Activated CD4-positive, alpha-beta T cell treated with anti-CD3 and anti-CD28 coated beads for 4 hours (primary cell): ENCODE results near the gene AJM1.

Experiments used
- DNase-seq, 2 donors: peaks; one replicate each; pipeline ENCODE4 v3.0.0-alpha.2; 2020

The AJM1 gene

GRCh38 chr9:136808075-136808805 lies 34.0 kb upstream of the AJM1 start:
- DNase-seq = peak; percentile 49 to 63

GRCh38 chr9:136808806-136809158 lies 33.5 kb upstream of the AJM1 start:
- DNase-seq = no peak

GRCh38 chr9:136814725-136815421 lies 27.4 kb upstream of the AJM1 start:
- DNase-seq = no peak

GRCh38 chr9:136815422-136815782 lies 26.9 kb upstream of the AJM1 start:
- DNase-seq = no peak

DNA sequence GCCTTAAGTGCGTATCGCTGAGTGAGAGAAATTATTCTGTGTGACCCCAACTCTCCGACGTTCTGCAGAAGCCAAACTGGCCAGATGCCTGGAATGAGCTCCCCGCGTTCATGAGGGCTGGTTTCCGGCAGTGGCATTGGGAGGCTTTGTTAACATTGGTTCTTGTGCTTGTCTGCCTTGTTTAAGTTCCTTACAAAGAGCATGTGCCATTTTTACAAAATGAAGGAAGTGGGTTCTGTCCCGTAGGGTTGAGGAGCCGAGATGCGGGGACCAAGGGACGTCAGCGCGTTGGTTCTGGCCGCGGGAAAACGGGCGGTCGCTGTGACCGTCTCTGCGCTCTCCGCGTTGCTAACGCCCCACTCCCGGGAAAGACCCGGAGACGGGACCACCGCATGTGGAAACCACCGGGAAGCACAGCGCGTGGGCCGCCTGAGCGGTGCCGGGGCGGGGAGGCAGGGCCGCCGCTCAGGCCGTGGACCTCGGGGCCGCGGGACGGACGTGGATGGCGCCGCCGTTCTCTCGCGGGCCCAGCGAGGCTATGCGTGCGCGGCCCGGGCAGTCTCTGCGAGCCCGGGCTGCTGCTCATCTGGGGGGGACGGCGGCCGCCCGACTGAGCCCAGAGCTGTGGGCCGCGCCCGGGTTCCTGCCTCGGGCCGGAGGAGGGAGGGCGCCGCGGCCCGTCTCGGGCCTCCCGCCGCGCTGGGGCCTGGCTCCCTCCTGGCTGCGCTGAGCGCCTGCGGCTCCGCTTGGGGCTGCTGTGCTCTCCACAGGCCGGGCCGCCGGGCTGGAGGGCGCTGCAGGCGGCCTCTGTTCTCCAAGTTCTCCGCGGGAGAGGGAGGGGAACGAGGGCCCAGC lies 21.1 kb upstream of the AJM1 start:
- no peak for DNase-seq

GRCh38 chr9:136821826-136822544 lies 20.3 kb upstream of the AJM1 start:
- DNase-seq = no peak

GRCh38 chr9:136823136-136824046 lies 18.9 kb upstream of the AJM1 start:
- DNase-seq = no peak

- DNase-seq = no peak
Measured at GRCh38 chr9:136824496-136825225, 17.6 kb upstream of the AJM1 start.

GRCh38 chr9:136825295-136826187 lies 16.7 kb upstream of the AJM1 start:
- no peak for DNase-seq

DNA sequence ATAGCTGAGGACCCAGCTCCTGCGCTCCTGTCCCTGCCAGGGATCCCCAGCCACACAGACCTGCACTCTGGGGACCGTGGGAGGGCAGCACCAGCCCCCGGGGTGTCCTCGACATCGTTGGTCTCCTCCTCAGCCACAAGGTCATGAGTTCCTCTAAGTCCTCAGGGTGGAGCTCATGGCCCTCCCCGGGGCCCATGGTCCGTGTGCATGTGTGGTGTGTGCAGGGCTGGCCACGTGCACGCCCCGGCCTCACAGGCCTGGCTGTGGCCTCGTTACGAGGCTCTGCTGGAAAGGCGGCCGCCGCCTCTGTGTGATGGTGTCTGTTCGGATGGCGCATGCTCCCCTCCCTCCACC lies 16.1 kb upstream of the AJM1 start:
- no peak for DNase-seq

GRCh38 chr9:136826703-136827582 lies 15.3 kb upstream of the AJM1 start:
- DNase-seq = no peak

GRCh38 chr9:136827794-136828473 lies 14.3 kb upstream of the AJM1 start:
- no peak for DNase-seq

DNA sequence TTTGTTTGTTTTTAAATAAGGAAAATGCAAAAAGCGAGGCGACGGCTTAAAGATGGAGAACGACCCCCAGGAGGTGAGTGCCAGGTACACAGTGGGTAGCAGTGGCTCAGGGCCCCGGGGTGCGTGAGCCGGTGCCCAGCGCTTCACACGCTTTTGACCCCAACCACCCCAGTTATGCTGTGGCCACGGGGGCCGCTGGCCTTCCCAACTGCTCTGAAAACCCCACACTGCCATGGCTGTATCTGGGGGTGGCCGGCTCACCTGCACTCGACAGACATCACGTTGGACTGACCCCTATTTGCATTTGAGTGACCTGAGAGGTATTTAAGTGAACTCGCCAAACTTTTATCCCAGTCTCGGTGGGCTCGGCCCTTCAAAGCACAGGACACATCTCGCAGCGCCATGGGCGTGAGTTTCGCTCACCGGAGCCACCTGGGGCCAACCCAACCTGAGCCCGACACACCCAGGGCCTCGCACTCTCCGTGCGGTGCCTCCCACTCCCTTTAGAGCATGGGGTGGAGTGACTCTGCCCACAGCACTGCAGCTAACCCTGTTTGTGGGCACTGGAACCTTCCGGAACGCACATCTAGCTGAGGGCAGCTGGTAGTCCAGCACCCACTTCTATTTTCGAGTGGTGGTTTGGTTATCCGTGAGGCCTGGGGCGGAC lies 13.7 kb upstream of the AJM1 start:
- DNase-seq = no peak

DNA sequence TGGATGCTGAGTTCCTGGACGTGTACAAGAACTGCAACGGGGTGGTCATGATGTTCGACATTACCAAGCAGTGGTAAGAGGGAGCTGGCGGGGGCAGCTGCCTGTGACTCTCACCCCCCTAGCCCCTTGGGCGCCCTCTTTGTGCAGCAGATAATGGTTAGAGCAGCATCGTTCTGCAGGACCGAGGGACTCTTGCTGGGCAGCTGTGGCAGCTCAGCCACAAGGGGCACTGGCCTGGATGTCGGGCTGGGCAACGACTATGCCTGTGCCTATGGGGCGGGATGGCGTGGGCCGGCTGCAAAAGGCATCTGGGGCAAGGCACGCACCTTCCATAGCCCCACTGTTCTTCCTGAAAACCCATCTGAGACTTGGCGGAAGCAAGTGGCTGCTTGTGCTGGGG lies 12.9 kb upstream of the AJM1 start:
- no peak for DNase-seq

DNA sequence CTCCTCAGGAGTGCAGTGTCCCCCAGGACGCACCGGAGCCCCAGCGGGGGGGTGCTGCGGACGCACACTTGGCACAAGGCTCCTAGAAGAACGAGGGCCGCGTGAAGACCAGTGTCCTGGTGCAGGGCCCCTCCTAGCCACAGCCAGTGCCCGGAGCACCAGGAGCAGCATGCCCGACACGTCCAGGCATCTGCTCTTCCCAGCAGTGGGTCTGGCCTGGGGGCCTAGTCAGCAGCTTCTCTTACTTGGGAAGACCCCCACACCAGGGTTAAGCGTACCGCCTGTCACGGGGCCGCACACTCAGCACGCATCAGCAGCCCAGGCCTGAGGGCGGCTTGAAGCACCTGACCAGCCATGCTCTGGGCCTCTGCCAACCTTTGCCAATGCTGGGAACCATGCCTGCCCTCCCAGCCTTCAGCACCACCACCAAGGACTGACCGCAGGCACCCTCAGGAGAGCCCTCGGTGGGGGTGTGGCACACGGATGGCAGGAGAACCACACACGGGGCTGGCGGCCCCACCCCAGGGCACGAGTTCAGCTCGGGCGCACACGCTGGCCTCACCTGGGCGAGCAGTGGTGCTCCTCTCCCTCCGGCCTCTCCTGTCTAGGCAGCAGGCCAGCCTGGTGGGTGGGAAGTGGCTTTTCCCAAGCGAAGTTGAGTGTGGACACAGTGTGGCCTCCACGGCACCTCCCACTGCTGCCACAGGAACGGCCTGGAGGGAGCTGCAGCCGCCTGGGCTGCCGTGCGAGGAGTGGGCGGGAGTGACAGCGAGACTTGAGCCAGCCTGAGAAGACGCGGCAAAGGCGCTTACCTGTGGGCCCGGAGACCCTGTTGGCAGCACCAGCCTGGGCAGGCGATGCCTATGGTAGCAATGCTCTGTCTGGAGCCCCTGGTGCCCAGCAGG lies 12.0 kb upstream of the AJM1 start:
- no peak for DNase-seq

GRCh38 chr9:136831002-136831719 lies 11.1 kb upstream of the AJM1 start:
- no peak for DNase-seq
